ENCODE data around the gene GTF3C2.

GTF3C2 gene

GRCh38 chr2:27296481-27296880 lies 60.1 kb downstream of the GTF3C2 start:
- no peak for DNase-seq (ENCODE audit: low read depth)

GRCh38 chr2:27294928-27295327 lies 61.6 kb downstream of the GTF3C2 start:
- DNase-seq (ENCODE audit: low read depth): no peak

- DNase-seq (ENCODE audit: low read depth): no peak
Observed at GRCh38 chr2:27291865-27292264, 64.7 kb downstream of the GTF3C2 start.

GRCh38 chr2:27290549-27290948 lies 66.0 kb downstream of the GTF3C2 start:
- no peak for DNase-seq (ENCODE audit: low read depth)

GRCh38 chr2:27288610-27289009 lies 68.0 kb downstream of the GTF3C2 start:
- no peak for DNase-seq (ENCODE audit: low read depth)

- DNase-seq (ENCODE audit: low read depth): no peak
Observed at GRCh38 chr2:27285481-27285880, 71.1 kb downstream of the GTF3C2 start.

GRCh38 chr2:27284996-27285395 lies 71.6 kb downstream of the GTF3C2 start:
- DNase-seq (ENCODE audit: low read depth): no peak

- DNase-seq (ENCODE audit: low read depth): no peak
Observed at GRCh38 chr2:27282892-27283291, 73.7 kb downstream of the GTF3C2 start.

- no peak for DNase-seq (ENCODE audit: low read depth)
Observed at GRCh38 chr2:27281855-27282559, 74.6 kb downstream of the GTF3C2 start, which contains the start of gene TRIM54. Gene TRIM54 (plus strand): TSS chr2:27282429. CDS start chr2:27282732, 303 bp downstream.

- DNase-seq (ENCODE audit: low read depth): no peak
Observed at GRCh38 chr2:27281442-27281841, 75.1 kb downstream of the GTF3C2 start.

GRCh38 chr2:27280826-27281225 lies 75.7 kb downstream of the GTF3C2 start:
- DNase-seq (ENCODE audit: low read depth): no peak

GRCh38 chr2:27278010-27278409 lies 78.6 kb downstream of the GTF3C2 start:
- no peak for DNase-seq (ENCODE audit: low read depth)
